ENCODE data around the gene PKNOX2. TPM values are rescaled to one million over a fixed set of nuclear protein-coding genes. Genes with fewer than 3 reads are reported as not detected.

Gene PKNOX2
- total RNA-seq, 2 donors from 2014 or later = 4.0 to 6.9 TPM

DNA sequence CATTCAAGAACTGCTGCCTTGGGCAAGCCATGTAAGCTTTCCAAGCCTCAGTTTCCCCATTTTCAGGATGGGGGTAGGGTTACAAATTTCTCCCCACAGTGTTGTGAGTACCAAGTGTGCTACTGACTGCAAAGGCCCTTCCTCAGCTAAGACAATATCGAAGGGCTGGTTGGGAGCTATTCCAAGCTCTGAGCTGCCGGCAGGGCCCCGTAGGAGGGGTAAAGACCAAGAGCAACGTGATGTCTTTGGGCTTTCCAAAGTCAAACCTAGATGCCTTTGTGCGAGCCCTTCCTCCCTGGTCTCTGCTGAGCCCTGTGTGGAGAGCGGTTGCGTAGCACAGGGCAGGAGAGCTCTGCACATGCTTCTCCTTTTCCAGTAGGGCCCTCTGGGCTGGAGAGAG is 29.3 kb downstream of the PKNOX2 start:
- Mint-ChIP-seq H3K36me3 (ENCODE audit: low read depth) (no peaks in the 10 kb centered on the region), H3K27ac (no peak overlapping the region), H3K4me3 (no peak overlapping the region), H3K4me1 (peaks cover 22% of the 10 kb centered on the region), H3K9me3 (no peaks in the 10 kb centered on the region), H3K27me3 (ENCODE audit: insufficient read depth) (peaks cover 34% of the 10 kb centered on the region)
- no peaks in the 10 kb centered on the region for H3K36me3 ChIP-seq (ENCODE audit: control insufficient read depth, insufficient read depth, low read length)
- H3K9ac ChIP-seq (ENCODE audit: extremely low read depth, low read length, poor library complexity, severe bottlenecking) = no peak overlapping the region
- 93 to 97% methylated on average over 7 of the region's 7 CpGs for WGBS, 2 experiments (ENCODE audit: insufficient coverage in 1 of 2, insufficient read length in 1 of 2)
- no peaks in the 10 kb centered on the region for H3K9me3 ChIP-seq (ENCODE audit: control insufficient read depth, low read length)
- H3K4me3 ChIP-seq (ENCODE audit: low read length) = no peak overlapping the region
- H3K4me1 ChIP-seq (ENCODE audit: control insufficient read depth, insufficient read depth, low read length) = peaks cover 10% of the 10 kb centered on the region
- no peak overlapping the region for H3K27ac ChIP-seq (ENCODE audit: low read depth, low read length)
- TF ChIP-seq, protein P1, sequence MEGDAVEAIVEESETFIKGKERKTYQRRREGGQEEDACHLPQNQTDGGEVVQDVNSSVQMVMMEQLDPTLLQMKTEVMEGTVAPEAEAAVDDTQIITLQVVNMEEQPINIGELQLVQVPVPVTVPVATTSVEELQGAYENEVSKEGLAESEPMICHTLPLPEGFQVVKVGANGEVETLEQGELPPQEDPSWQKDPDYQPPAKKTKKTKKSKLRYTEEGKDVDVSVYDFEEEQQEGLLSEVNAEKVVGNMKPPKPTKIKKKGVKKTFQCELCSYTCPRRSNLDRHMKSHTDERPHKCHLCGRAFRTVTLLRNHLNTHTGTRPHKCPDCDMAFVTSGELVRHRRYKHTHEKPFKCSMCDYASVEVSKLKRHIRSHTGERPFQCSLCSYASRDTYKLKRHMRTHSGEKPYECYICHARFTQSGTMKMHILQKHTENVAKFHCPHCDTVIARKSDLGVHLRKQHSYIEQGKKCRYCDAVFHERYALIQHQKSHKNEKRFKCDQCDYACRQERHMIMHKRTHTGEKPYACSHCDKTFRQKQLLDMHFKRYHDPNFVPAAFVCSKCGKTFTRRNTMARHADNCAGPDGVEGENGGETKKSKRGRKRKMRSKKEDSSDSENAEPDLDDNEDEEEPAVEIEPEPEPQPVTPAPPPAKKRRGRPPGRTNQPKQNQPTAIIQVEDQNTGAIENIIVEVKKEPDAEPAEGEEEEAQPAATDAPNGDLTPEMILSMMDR (conservative IDR thresholded peaks at IDR 0.05) = no peak
- no peaks in the 10 kb centered on the region for H3K27me3 ChIP-seq (ENCODE audit: control insufficient read depth, insufficient read depth, low read length, poor library complexity, severe bottlenecking)
- DNase-seq = no peak

DNA sequence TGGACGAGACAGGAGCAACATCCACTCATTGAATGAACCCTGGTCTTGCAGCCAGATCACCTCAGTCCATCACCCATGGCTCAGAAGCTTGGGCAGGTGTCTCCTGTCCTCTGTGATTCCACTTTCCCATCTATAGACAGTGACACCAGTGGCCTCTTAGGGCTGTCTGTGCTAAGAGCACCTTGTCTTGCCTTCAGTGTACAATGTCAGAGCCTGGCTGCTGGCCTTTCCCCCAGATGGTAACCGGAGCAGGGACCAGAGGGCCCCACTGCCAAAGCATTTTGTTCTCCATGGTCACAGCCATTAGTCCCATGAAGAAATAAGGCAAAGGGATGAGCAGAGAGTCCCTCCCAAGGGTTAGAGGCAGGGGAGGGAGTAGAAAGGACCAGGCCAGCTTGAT is 35.4 kb downstream of the PKNOX2 start:
- WGBS, 2 experiments (ENCODE audit: insufficient coverage in 1 of 2, insufficient read length in 1 of 2) = 95 to 100% methylated on average over 2 of the region's 2 CpGs
- Mint-ChIP-seq H3K36me3 (ENCODE audit: low read depth) (no peaks in the 10 kb centered on the region), H3K4me1 (peaks cover 26% of the 10 kb centered on the region), H3K9me3 (no peaks in the 10 kb centered on the region), H3K4me3 (no peak overlapping the region), H3K27ac (no peak overlapping the region), H3K27me3 (ENCODE audit: insufficient read depth) (peaks cover 8% of the 10 kb centered on the region)
- H3K4me1 ChIP-seq (ENCODE audit: control insufficient read depth, insufficient read depth, low read length) = peaks cover 15% of the 10 kb centered on the region
- no peaks in the 10 kb centered on the region for H3K36me3 ChIP-seq (ENCODE audit: control insufficient read depth, insufficient read depth, low read length)
- H3K9me3 ChIP-seq (ENCODE audit: control insufficient read depth, low read length) = no peaks in the 10 kb centered on the region
- no peak overlapping the region for H3K9ac ChIP-seq (ENCODE audit: extremely low read depth, low read length, poor library complexity, severe bottlenecking)
- H3K27me3 ChIP-seq (ENCODE audit: control insufficient read depth, insufficient read depth, low read length, poor library complexity, severe bottlenecking) = no peaks in the 10 kb centered on the region
- DNase-seq = no peak
- H3K27ac ChIP-seq (ENCODE audit: low read depth, low read length) = no peak overlapping the region
- TF ChIP-seq, protein P1 (conservative IDR thresholded peaks at IDR 0.05) = no peak
- no peak overlapping the region for H3K4me3 ChIP-seq (ENCODE audit: low read length)

DNA sequence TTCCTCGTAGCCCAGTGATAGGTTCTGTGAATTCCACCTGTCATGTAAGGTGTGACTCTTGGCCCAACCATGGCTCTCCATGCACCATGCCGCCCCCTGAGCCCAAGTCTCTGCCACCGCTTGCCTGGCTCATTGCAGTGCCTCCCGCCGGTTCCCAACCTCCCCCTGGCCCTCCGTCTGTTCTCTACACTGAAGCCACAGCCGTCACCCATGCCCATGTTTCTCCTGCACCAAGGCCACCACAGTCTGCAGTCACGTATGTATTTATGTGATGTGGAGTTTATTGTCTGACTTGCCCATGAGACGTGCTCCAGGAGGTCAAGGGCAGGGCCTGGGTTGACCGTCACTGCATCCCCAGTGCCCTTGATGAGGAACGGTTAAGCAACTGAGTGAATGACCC is 35.9 kb downstream of the PKNOX2 start:
- Mint-ChIP-seq H3K9me3 (no peaks in the 10 kb centered on the region), H3K27me3 (ENCODE audit: insufficient read depth) (peaks cover 5% of the 10 kb centered on the region), H3K4me1 (peaks cover 29% of the 10 kb centered on the region), H3K36me3 (ENCODE audit: low read depth) (no peaks in the 10 kb centered on the region), H3K4me3 (no peak overlapping the region), H3K27ac (no peak overlapping the region)
- DNase-seq = no peak
- Histone ChIP-seq H3K4me3 (ENCODE audit: low read length) (no peak overlapping the region), H3K4me1 (ENCODE audit: control insufficient read depth, insufficient read depth, low read length) (peaks cover 15% of the 10 kb centered on the region), H3K9ac (ENCODE audit: extremely low read depth, low read length, poor library complexity, severe bottlenecking) (no peak overlapping the region), H3K27me3 (ENCODE audit: control insufficient read depth, insufficient read depth, low read length, poor library complexity, severe bottlenecking) (no peaks in the 10 kb centered on the region), H3K36me3 (ENCODE audit: control insufficient read depth, insufficient read depth, low read length) (no peaks in the 10 kb centered on the region), H3K27ac (ENCODE audit: low read depth, low read length) (no peak overlapping the region), H3K9me3 (ENCODE audit: control insufficient read depth, low read length) (no peaks in the 10 kb centered on the region)
- 93 to 100% methylated on average over 3 to 11 of the region's 11 CpGs for WGBS, 2 experiments (ENCODE audit: insufficient coverage in 1 of 2, insufficient read length in 1 of 2)
- TF ChIP-seq, protein P1 (conservative IDR thresholded peaks at IDR 0.05) = no peak

Measured in endodermal cell (in vitro differentiated cells).